ENCODE data around the gene NRXN2.

The NRXN2 gene

GRCh38 chr11:64665411-64665821 is 57.6 kb downstream of the NRXN2 start:
- TF ChIP-seq EGR1 (IDR thresholded peaks at IDR 0.05) = no peak
- TF ChIP-seq TEAD4 (IDR thresholded peaks at IDR 0.05) = no peak
- TF ChIP-seq RAD21 (IDR thresholded peaks at IDR 0.05; ENCODE audit: low read depth) = no peak
- no peak for TF ChIP-seq YY1 (IDR thresholded peaks at IDR 0.05; ENCODE audit: low read depth)
- no peak for TF ChIP-seq TCF12 (IDR thresholded peaks at IDR 0.05; ENCODE audit: low read depth)
- no peak for TF ChIP-seq REST (IDR thresholded peaks at IDR 0.05; ENCODE audit: low read depth)

GRCh38 chr11:64663656-64664055 is 59.3 kb downstream of the NRXN2 start:
- TF ChIP-seq TAF1 (IDR thresholded peaks at IDR 0.05; ENCODE audit: low read depth) = no peak
- TF ChIP-seq CEBPB (IDR thresholded peaks at IDR 0.05) = no peak
- no peak for TF ChIP-seq ZBTB7A (IDR thresholded peaks at IDR 0.05; ENCODE audit: low read depth)
- no peak for TF ChIP-seq USF1 (IDR thresholded peaks at IDR 0.05)
- TF ChIP-seq YY1 (IDR thresholded peaks at IDR 0.05; ENCODE audit: low read depth) = no peak
- TF ChIP-seq NFIC (IDR thresholded peaks at IDR 0.05) = no peak
- TF ChIP-seq TCF12 (IDR thresholded peaks at IDR 0.05; ENCODE audit: low read depth) = no peak
- TF ChIP-seq FOXM1 (IDR thresholded peaks at IDR 0.05; ENCODE audit: borderline replicate concordance, low read depth) = no peak
- no peak for TF ChIP-seq TEAD4 (IDR thresholded peaks at IDR 0.05)
- TF ChIP-seq REST (IDR thresholded peaks at IDR 0.05; ENCODE audit: low read depth) = no peak
- no peak for TF ChIP-seq RAD21 (IDR thresholded peaks at IDR 0.05; ENCODE audit: low read depth)
- TF ChIP-seq EGR1 (IDR thresholded peaks at IDR 0.05) = no peak
- no peak for TF ChIP-seq EP300 (IDR thresholded peaks at IDR 0.05; ENCODE audit: borderline replicate concordance)
- TF ChIP-seq MAX (IDR thresholded peaks at IDR 0.05) = no peak
- TF ChIP-seq CREB1 (IDR thresholded peaks at IDR 0.05; ENCODE audit: low read depth) = no peak

- TF ChIP-seq EGR1 (IDR thresholded peaks at IDR 0.05) (no peak), NFIC (IDR thresholded peaks at IDR 0.05) (no peak), TCF12 (IDR thresholded peaks at IDR 0.05; ENCODE audit: low read depth) (no peak), REST (IDR thresholded peaks at IDR 0.05; ENCODE audit: low read depth) (no peak), YY1 (IDR thresholded peaks at IDR 0.05; ENCODE audit: low read depth) (no peak), RAD21 (IDR thresholded peaks at IDR 0.05; ENCODE audit: low read depth) (no peak), TEAD4 (IDR thresholded peaks at IDR 0.05) (no peak), ZBTB7A (IDR thresholded peaks at IDR 0.05; ENCODE audit: low read depth) (no peak), USF1 (IDR thresholded peaks at IDR 0.05) (no peak)
Measured at GRCh38 chr11:64661614-64662013, 61.4 kb downstream of the NRXN2 start.

GRCh38 chr11:64661146-64661545 is 61.9 kb downstream of the NRXN2 start:
- TF ChIP-seq EGR1 (IDR thresholded peaks at IDR 0.05) (no peak), CREB1 (IDR thresholded peaks at IDR 0.05; ENCODE audit: low read depth) (no peak), RAD21 (IDR thresholded peaks at IDR 0.05; ENCODE audit: low read depth) (no peak), TCF12 (IDR thresholded peaks at IDR 0.05; ENCODE audit: low read depth) (no peak), USF1 (IDR thresholded peaks at IDR 0.05) (no peak), EP300 (IDR thresholded peaks at IDR 0.05; ENCODE audit: borderline replicate concordance) (no peak), ZBTB7A (IDR thresholded peaks at IDR 0.05; ENCODE audit: low read depth) (no peak), FOXM1 (IDR thresholded peaks at IDR 0.05; ENCODE audit: borderline replicate concordance, low read depth) (no peak), REST (IDR thresholded peaks at IDR 0.05; ENCODE audit: low read depth) (no peak), CEBPB (IDR thresholded peaks at IDR 0.05) (no peak), NFIC (IDR thresholded peaks at IDR 0.05) (no peak), MAX (IDR thresholded peaks at IDR 0.05) (no peak)

All from Ishikawa (cell line).